Stimulated activated CD8-positive, alpha-beta memory T cell treated with anti-CD3 and anti-CD28 coated beads, Interleukin-12 subunit alpha, Interleukin-12 subunit beta, amount 100 ng/mL, for 4 hours (primary cell): Measurements from ENCODE around the gene SNX24.
"Not testable (repeated sequence)": the region's sequence is repeated elsewhere in the genome, so short reads cannot be mapped to it uniquely, and the experiment has no call there.

Experiments
- DNase-seq: peaks from one replicate; pipeline ENCODE4 v3.0.0-alpha.2; 2020; ENCODE audit warnings: low read depth

SNX24 gene

GRCh38 chr5:122967085-122967484 lies 121.7 kb downstream of the SNX24 start:
- no peak for DNase-seq

- DNase-seq, result no peak
These were observed 122.2 kb downstream of the SNX24 start for GRCh38 chr5:122967625-122968024.

DNA sequence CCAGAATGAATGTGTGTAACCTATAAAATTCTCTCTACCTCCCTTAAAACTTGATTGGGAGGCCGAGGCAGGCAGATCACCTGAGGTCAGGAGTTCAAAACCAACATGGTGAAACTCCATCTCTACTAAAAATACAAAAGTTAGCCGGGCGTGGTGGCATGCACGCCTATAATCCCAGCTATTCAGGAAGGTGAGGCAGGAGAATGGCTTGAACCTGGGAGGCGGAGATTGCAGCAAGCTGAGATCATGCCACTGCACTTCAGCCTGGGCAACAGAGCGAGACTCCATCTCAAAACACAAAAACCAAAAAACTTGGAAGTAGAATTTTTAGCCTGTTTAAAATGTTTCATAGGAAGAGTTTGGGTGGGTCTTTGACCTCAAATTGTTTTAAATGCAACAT lies 122.6 kb downstream of the SNX24 start:
- DNase-seq, result not testable (repeated sequence)

- DNase-seq, result no peak
These were observed 125.9 kb downstream of the SNX24 start for GRCh38 chr5:122971333-122971732.

DNA sequence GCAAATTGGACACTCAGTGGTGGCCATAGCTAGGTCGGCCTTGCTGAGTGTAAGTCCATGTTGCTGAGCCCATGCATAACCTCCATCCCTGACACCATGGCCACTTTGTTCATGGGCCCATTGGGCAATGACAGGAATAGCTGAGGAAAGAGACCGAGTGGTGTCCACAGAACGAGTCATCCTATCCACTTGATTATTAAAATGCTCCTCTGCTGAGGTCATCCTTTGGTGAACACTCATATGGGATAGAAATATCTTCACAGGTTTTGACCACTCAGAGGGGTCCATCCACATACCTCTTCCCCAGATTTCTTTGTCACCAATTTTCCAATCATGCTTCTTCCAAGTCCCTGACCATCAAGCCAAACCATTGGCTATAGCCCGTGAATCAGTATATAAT lies 127.5 kb downstream of the SNX24 start:
- DNase-seq, result no peak

GRCh38 chr5:122973759-122974158 lies 128.3 kb downstream of the SNX24 start:
- DNase-seq, result not testable (repeated sequence)

DNA sequence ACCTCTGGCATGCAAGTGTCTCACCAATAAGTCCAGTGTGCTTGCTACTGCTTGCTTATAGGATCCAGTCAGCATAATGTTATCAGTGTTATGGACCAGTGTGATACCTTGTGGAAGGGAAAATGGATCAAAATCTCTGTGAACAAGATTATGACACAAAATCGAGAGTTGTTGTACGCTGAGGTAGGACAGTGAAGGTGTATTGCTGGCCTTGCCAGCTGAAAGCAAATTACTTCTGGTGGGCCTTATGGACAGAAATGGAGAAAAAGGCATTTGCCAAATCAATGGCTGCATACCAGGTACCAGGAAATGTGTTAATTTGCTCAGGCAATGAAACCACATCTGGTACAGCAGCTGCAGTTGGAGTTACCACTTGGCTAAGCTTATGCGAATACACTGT lies 128.8 kb downstream of the SNX24 start:
- DNase-seq, result not testable (repeated sequence)

DNA sequence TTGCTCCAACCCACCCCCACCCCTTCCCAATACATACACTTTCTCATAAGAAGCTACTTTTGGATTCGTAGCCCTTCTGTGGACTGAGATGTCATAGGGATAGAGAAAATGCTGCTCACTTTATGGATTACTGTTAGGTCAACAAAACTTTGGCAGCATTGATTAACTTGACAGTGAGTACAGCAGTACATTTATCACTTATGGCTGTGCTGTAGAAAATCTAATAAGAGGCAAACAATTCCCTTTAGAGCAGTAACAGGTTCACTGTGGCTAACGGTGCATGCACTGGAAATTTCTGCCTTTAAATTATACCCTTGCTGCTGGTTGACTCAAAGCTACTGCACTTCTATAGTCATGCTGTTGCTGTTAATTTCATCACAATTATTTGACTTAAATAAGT lies 131.9 kb downstream of the SNX24 start:
- no peak for DNase-seq

GRCh38 chr5:122978068-122978467 lies 132.7 kb downstream of the SNX24 start:
- no peak for DNase-seq

- DNase-seq, result no peak
These were observed 133.4 kb downstream of the SNX24 start for GRCh38 chr5:122978644-122979297.

DNA sequence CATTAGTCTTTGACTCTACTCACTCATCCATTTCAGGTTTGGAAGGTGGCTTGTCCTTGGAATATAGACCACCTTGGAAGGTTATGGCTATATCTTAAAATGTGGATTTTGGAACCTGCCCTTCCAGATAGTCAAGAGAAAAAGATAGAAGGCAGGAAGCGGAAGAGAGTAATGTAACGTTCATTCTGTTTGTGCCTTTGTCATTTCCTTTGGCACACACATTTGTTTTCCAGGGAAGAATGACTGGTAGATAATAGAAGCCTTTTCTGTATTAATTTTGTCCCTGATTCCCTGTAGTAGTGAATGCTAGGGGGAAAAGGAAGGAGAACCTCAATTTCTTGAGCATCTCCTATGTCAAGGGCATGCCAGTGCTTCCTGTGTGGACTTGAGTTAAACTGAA lies 136.4 kb downstream of the SNX24 start:
- no peak for DNase-seq

DNA sequence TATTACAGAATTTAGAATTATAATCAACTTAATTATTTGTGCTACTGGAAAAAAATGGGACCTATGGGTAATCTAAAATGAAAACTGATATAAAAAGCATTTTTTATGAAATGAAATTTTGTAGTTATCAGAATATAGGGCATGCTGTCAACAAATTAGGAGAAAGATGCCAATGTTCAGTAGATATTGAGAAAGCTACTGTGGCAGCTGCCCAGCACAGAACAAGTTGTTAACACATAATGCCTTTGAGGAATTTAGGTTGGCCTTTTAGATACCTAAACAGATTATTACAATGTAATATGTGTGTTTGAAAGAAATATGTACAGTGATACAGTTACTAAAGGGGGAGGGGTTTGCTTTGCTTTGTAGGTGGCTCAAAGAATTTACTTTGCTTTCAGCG lies 137.0 kb downstream of the SNX24 start:
- DNase-seq, result no peak

- DNase-seq, result no peak
These were observed 139.0 kb downstream of the SNX24 start for GRCh38 chr5:122984425-122984824.

DNA sequence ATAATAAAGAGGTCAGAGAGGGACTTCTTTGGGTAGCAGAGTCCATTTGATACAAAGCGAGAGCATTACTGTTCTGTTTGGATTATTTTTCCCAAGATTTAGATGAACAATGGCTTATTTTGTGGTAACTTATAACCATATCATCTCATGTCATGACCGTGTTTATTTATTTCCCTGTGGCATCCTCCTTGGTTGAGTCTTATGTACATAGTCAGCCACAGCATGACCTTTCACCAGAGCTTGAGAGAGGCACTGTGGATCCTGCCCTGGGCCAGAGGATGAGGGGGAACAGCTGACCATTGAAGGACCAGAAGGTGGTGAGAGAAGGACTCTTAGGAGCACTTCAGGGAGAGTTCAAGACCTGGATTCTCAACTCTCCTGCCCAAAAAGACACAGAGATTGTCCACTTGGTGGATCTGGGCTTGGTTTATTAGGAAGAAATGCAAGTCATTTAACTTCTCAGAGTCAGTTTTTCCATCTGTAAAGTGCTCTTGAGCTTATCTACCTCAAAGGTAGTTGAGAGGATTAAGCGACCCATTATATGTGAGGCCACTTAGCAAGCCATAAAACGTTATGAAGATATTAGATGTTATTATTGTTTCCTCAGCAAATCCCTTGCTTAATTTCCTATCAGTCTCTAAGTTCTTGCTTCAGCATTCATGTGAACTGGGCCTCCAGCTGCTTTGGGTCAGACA lies 139.7 kb downstream of the SNX24 start:
- DNase-seq, result no peak

DNA sequence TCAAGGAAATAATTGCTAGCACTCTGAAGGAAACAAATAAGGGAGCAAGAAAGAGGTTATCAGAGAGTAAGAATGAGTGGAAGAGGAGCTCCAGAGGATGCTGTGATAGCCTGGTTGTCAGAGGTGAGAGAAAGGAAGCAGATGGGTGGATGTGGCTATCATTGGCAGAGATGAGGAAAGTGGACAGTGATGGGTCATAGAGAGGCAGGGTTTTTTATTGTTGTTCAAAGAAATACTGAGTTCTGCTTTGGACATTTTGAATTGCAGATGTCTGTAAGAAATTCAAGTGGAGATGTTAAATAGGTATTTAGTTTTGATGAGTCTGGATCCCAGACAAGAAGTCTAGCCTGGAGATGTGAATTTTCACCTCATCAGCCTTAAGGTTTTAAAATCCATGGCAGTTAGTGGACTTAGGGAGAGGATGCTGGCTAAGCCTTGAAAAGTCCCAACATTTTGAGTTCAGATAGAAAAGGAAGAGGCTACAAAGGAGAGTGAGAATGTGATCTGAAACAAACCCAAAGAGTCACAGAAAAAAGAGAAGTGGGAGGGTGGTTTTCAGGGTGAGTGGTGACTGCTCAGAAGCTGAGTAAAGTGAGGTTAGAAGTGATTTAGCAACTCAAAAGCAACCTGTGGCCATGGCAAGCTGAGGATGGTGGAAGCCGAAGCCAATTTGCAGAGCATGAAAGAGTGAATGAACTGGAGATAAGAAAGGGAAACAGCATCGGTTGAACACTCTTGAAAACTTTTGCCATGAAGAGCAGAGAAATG lies 140.7 kb downstream of the SNX24 start:
- DNase-seq, result no peak

DNA sequence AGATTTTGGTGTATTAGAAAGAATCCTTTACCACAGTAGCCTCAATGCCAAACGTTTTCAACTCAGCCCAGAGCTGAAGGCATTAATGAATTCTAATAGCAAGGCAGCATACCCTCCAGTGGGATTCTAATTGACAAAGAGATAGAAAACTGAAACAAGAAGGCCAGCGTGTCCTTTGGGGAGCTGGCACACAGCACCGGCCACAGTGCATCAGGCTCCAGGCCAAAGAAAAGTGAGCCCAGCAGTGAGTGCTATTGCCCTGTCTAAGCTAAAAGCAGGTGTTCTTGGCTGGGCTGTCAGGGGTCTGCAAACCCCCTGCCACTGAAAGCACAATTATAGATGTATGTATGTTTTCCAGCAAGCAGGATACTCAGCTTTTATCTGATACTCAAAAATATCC lies 150.7 kb downstream of the SNX24 start:
- no peak for DNase-seq

- DNase-seq, result no peak
These were observed 151.9 kb downstream of the SNX24 start for GRCh38 chr5:122997294-122997693.

DNA sequence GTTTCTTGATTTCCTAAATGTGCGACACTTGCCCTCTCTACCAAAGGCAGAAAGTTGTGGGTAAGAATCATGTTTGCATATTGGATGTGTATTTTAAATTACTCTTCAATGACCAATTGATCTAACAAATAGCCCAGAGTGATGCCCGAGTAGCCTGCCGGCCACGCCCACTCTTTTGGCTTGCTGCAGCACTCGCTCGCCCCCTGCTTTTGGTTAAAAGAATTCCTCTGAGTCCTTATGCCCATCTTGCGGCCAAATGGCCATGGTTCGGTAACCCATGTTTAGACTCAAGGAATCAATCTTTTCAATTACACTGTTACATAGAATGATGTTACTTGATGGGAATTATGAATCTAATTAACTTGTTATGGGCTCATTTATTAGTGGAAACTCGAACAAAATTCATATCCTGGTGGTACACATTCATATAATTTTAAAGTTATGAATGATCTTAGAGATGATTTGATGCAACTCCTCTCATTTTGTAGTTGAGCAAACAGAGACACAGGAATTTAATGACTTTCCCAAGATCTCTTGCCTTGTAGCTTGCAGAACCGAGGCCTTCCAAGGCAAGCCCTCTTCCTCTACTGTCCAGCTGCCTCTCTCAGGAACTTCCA lies 154.6 kb downstream of the SNX24 start:
- no peak for DNase-seq

GRCh38 chr5:123000731-123001130 lies 155.3 kb downstream of the SNX24 start:
- DNase-seq, result no peak

DNA sequence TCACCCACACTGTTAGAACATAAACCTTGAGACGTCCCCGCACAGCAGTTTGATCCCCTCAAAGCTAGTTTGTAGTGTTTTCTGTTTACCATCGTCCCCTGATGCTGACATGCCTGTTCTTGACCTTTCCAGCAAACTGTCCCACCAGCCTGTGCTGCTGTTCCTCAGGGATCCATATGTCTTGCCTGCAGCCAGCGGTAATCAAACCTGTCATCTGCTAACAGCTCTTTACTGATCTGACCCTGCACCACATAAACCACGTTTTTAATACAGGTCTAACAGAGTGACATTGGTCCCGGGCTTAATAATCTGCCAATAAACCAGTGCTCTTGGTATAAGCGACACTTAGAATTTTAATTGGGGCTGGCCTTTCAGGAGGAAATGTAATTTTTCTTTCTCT lies 156.4 kb downstream of the SNX24 start:
- DNase-seq, result no peak

GRCh38 chr5:123007182-123007581 lies 161.8 kb downstream of the SNX24 start:
- DNase-seq, result no peak

DNA sequence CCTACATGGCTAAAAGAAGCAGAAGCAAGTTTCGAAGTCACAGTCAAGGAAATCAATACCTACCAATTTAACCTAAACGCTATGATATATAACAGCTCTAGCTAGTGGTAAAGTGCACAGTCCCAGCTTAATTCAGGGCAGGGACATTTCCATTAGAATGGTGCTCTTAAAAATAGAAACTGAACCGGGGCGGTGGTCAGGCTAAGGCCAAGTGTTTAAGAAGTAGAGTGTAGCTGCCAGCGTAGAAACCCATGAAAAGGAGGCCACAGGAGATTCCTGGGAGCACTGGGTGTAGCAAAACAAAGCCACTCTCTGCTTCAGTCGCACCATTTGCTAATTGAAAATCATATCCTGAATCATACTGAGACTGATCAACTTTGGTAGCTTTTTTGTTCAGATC lies 162.3 kb downstream of the SNX24 start:
- no peak for DNase-seq

GRCh38 chr5:123012321-123012720 lies 166.9 kb downstream of the SNX24 start:
- DNase-seq, result no peak
